Spleen (tissue), 11 donors: ENCODE data around the gene RNF187. TPM values are rescaled to one million over a fixed set of nuclear protein-coding genes. Genes with fewer than 3 reads are reported as not detected.
"Not testable (repeated sequence)": the region's sequence is repeated elsewhere in the genome, so short reads cannot be mapped to it uniquely, and the experiment has no call there.

Experiments used
- DNase-seq: peaks from one replicate; pipeline ENCODE4 v3.0.0-alpha.2; 2020
- H3K27ac ChIP-seq, 8 donors: fragments of 200-600 bp; sonication (generic) in 7 of 8; 1 replicate in 4 of 8; 2 replicates in 4 of 8; pipeline versions ENCODE4 v1.5.0 to v1.8.0; 2016 to 2021; ENCODE audit warnings: inconsistent platforms in 4 of 8, mild to moderate bottlenecking in 4 of 8, moderate library complexity in 1 of 8
- H3K27me3 ChIP-seq, 7 donors: fragments of 200-600 bp; sonication (generic) in 6 of 7; replicated peaks in 1 of 7; 1 replicate in 4 of 7; 2 replicates in 3 of 7; pipeline versions ENCODE4 v1.5.0 to v1.8.0; 2016 to 2021; ENCODE audit warnings: inconsistent platforms in 3 of 7, mild to moderate bottlenecking in 1 of 7
- H3K36me3 ChIP-seq, 6 donors: fragments of 200-600 bp; sonication (generic) in 5 of 6; 1 replicate in 4 of 6; 2 replicates in 2 of 6; pipeline versions ENCODE4 v1.5.0 to v1.8.0; 2016 to 2021; ENCODE audit warnings: inconsistent platforms in 2 of 6
- H3K4me1 ChIP-seq, 6 donors: fragments of 200-600 bp; sonication (generic) in 5 of 6; 1 replicate in 3 of 6; 2 replicates in 3 of 6; pipeline versions ENCODE4 v1.5.0 to v1.8.0; 2016 to 2021; ENCODE audit warnings: inconsistent platforms in 3 of 6
- H3K4me3 ChIP-seq, 8 donors: fragments of 200-600 bp; sonication (generic) in 7 of 8; 1 replicate in 4 of 8; 2 replicates in 4 of 8; pipeline versions ENCODE4 v1.5.0 to v1.8.0; 2016 to 2021; ENCODE audit warnings: inconsistent platforms in 4 of 8, mild to moderate bottlenecking in 4 of 8, moderate library complexity in 2 of 8
- H3K9me3 ChIP-seq, 8 donors: fragments of 200-600 bp; sonication (generic) in 7 of 8; 1 replicate in 4 of 8; 2 replicates in 4 of 8; pipeline versions ENCODE4 v1.5.0 to v1.8.0; 2016 to 2021; ENCODE audit warnings: inconsistent platforms in 4 of 8
- CTCF ChIP-seq, 11 experiments: fragments of 200-600 bp in 7 of 11; fragments of 450-650 bp in 4 of 11; sonication (generic) in 4 of 11; IDR thresholded peaks in 8 of 11; conservative IDR thresholded peaks in 3 of 11; 1 replicate in 7 of 11; 2 replicates in 4 of 11; pipeline versions ENCODE4 v1.4.0 to v1.8.0; 2016 to 2021; ENCODE audit warnings: antibody characterized with exemption in 11 of 11, inconsistent platforms in 4 of 11, mild to moderate bottlenecking in 1 of 11
- POLR2A ChIP-seq, 3 donors: fragments of 450-650 bp; IDR thresholded peaks; one replicate each; pipeline ENCODE4 v1.5.1; 2017; ENCODE audit warnings: antibody characterized with exemption in 3 of 3, mild to moderate bottlenecking in 1 of 3
- POLR2AphosphoS5 ChIP-seq, 3 donors: sonication (generic); formaldehyde crosslinking; IDR thresholded peaks; one replicate each; pipeline ENCODE4 v1.5.1; 2017; ENCODE audit warnings: antibody characterized with exemption in 3 of 3
- WGBS, 5 donors: extraction: QIAGEN DNeasy Blood & Tissue Kit in 3 of 5; methylation state at CpG; one replicate each; pipeline versions ENCODE4 v1.1.5 to v1.1.7; 2013 to 2018; 5-methylcytosine and 5-hydroxymethylcytosine counted together
- intact Hi-C: fragments of 100-400 bp; cut with DNase I; formaldehyde crosslinking; loops from one replicate; pipeline ENCODE4 v1.15.0; 2023; ENCODE audit warnings: low total_unique reads
- polyA plus RNA-seq, 3 donors: library from polyadenylated mRNA; stranded (reverse); fragments of 200-250 nt; gene quantifications; one replicate each; pipeline ENCODE4 v1.2.1, GENCODE V29; 2013
- total RNA-seq, 7 donors: library from RNA; depleted of rRNA in 3 of 7; stranded (reverse); fragments of >200 nt in 3 of 7; fragmentation: NEBNext Ultra II Directional in 4 of 7; extraction: Animal tissue kit (Norgen Biotek cat#: 25700) in 4 of 7; gene quantifications; one replicate each; pipeline versions ENCODE4 v1.1.0 to v1.2.1, GENCODE V29; 2016 to 2021
- donor health status: healthy with polysubstance abuse.
- donor health status: DM: no; HTN: no; CAD: no; lungs with moderate emphysema.
- donor health status: DM: no; HTN: no; CAD: no.
- donor health status: Bipolar disorder and iron deficiency.
- donor health status: healthy.
- donor health status: DM: no; HTN: no; CAD: no.
- donor health status: DM: yes; HTN: yes; CAD: no.

Gene RNF187
- total and polyA plus RNA-seq, 10 donors, result 21.4 to 118 (median 60.4) TPM

GRCh38 chr1:228502522-228502921 lies 15.3 kb downstream of the RNF187 start:
- Histone ChIP-seq H3K27ac (no peak overlapping the region), H3K36me3 (peaks cover 0 to 7% (median 0%) of the 10 kb centered on the region in 6 donors), H3K27me3 (no peaks in the 10 kb centered on the region), H3K4me3 (no peak overlapping the region), H3K4me1 (peaks cover 9 to 25% (median 19%) of the 10 kb centered on the region in 6 donors), H3K9me3 (no peaks in the 10 kb centered on the region)
- TF ChIP-seq POLR2A (IDR thresholded peaks at IDR 0.05) (no peak), POLR2AphosphoS5 (IDR thresholded peaks at IDR 0.05) (no peak), CTCF (IDR thresholded peaks at IDR 0.05 in 8 of 11, conservative IDR thresholded peaks at IDR 0.05 in 3 of 11) (no peak)
- intact Hi-C loops, result no loop called here
- 91 to 95% (median 92%) methylated on average over 5 of the region's 5 CpGs for WGBS, 5 donors
- no peak for DNase-seq

- H3K27me3 ChIP-seq, DNase-seq, intact Hi-C loops: not testable (repeated sequence)
Observed at GRCh38 chr1:228505944-228506343, 18.8 kb downstream of the RNF187 start.

GRCh38 chr1:228507961-228508652 lies 20.9 kb downstream of the RNF187 start:
- 77 to 83% (median 80%) methylated on average over 9 of the region's 9 CpGs for WGBS, 5 donors
- H3K27me3 ChIP-seq, result peaks cover 0 to under 1% (median 0%) of the 10 kb centered on the region in 7 donors

More at GRCh38 chr1:228505944-228506343, 18.8 kb downstream of the RNF187 start:
- H3K4me3 ChIP-seq, H3K4me1 ChIP-seq, H3K36me3 ChIP-seq, H3K9me3 ChIP-seq, H3K27ac ChIP-seq: not testable (repeated sequence)
- WGBS, 5 donors, result 72 to 84% (median 80%) methylated on average over 9 to 10 of the region's 11 CpGs

GRCh38 chr1:228508840-228509415 lies 21.7 kb downstream of the RNF187 start:
- no peaks in the 10 kb centered on the region for H3K36me3 ChIP-seq
- H3K27me3 ChIP-seq, result peaks cover 0 to 5% (median 0%) of the 10 kb centered on the region in 7 donors
- WGBS, 5 donors, result 77 to 89% (median 80%) methylated on average over 6 of the region's 6 CpGs
- DNase-seq, result no peak
- TF ChIP-seq CTCF (IDR thresholded peaks at IDR 0.05 in 8 of 11, conservative IDR thresholded peaks at IDR 0.05 in 3 of 11), result no peak
- no peak for TF ChIP-seq POLR2AphosphoS5 (IDR thresholded peaks at IDR 0.05)
- no peak for TF ChIP-seq POLR2A (IDR thresholded peaks at IDR 0.05)
- no peaks in the 10 kb centered on the region for H3K4me1 ChIP-seq
- intact Hi-C loops, result no loop called here
- H3K4me3 ChIP-seq, result no peak overlapping the region
- no peak overlapping the region for H3K27ac ChIP-seq
- no peaks in the 10 kb centered on the region for H3K9me3 ChIP-seq

More at GRCh38 chr1:228507961-228508652, 20.9 kb downstream of the RNF187 start:
- intact Hi-C loops, result no loop called here
- no peaks in the 10 kb centered on the region for H3K36me3 ChIP-seq
- no peak for DNase-seq
- H3K9me3 ChIP-seq, result no peaks in the 10 kb centered on the region
- no peak overlapping the region for H3K27ac ChIP-seq
- no peaks in the 10 kb centered on the region for H3K4me1 ChIP-seq
- TF ChIP-seq POLR2AphosphoS5 (IDR thresholded peaks at IDR 0.05) (no peak), CTCF (IDR thresholded peaks at IDR 0.05 in 8 of 11, conservative IDR thresholded peaks at IDR 0.05 in 3 of 11) (no peak), POLR2A (IDR thresholded peaks at IDR 0.05) (no peak)
- H3K4me3 ChIP-seq, result no peak overlapping the region
